NCI-H460 (cell line): Measurements from ENCODE around the gene ASCC3. TPM values are rescaled to one million over a fixed set of nuclear protein-coding genes. Genes with fewer than 3 reads are reported as not detected.

Experiments
- DNase-seq: peaks from one replicate; pipeline ENCODE4 v3.0.0-alpha.2; 2016; ENCODE audit warnings: low read depth; ENCODE audit errors: extremely low read depth
- total RNA-seq: library from RNA; depleted of rRNA; stranded (reverse); fragments of >200 nt; shearing (Covaris generic); gene quantifications from 2 replicates; pipeline ENCODE4 v1.2.3, GENCODE V29; 2014

Gene ASCC3
- total RNA-seq, 1 experiment from 2014 or later = 60.2 TPM

DNA sequence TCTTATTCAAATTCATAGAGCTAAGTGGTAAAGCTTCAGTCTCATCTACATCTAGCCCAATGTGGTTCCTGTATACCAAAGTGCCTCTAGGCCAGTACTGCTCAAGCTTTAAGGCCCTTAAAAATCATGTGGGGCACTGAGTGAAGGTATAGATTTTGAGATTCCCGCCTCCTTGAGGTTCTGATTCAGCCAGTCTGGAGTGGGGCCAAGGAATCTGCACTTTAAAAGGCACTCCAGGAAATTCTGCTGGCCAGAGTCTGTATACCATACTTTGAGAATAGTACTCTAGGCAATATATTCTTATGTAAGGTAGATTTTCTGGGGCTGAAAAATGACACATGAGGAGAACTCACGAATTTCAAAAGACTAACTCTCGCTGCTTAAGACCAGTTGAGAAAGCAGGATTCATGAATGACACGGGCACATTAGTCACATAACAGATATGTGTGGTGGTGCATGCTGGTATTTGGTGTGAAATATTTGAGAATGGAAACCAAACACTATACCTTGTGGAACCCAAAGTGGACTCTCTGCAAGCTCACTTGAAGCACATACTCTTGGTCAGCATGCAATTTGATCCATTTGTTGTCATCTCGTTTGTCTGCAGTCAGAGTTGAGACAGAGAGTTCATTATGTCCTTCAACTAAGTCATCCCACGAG, 368.8 kb downstream of the ASCC3 start:
- no peak for DNase-seq

DNA sequence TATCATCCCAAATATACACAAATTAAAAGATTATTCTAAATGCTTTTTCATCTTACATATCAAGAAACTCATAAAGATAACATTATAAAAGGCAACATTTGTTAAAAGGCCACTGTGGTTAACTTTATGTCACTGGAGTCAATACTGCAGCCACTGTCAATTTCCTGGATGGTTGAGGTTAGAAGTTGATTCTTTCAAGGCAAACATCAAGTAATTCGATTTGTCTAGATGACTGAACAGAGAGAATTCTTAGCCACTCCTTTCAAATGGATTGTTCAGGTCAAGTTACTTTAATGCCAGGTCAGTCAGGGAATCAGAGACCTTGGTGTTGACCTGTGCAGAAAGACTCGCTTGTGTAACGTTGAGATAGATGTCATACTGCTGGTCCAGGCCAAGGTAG, 372.0 kb downstream of the ASCC3 start:
- DNase-seq = no peak

DNA sequence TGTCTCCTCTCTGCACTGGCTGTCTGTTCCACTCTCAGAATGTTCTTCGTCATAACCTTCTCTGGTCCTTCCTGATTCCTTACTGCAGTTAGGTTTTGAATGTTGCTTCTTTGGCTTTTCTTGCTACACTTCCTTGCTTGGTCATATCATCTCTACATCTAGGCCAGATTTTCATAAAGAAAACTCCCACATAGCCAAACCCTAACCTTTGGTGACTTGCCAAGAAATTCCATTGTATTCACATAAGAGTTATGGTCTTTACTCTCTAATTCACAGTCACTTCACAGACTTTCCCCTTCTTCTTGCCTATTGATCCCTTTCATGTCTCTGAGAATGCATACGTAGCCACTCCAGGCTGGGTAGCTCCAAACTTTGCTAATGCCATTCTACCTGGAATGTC, 374.5 kb downstream of the ASCC3 start:
- DNase-seq = no peak

DNA sequence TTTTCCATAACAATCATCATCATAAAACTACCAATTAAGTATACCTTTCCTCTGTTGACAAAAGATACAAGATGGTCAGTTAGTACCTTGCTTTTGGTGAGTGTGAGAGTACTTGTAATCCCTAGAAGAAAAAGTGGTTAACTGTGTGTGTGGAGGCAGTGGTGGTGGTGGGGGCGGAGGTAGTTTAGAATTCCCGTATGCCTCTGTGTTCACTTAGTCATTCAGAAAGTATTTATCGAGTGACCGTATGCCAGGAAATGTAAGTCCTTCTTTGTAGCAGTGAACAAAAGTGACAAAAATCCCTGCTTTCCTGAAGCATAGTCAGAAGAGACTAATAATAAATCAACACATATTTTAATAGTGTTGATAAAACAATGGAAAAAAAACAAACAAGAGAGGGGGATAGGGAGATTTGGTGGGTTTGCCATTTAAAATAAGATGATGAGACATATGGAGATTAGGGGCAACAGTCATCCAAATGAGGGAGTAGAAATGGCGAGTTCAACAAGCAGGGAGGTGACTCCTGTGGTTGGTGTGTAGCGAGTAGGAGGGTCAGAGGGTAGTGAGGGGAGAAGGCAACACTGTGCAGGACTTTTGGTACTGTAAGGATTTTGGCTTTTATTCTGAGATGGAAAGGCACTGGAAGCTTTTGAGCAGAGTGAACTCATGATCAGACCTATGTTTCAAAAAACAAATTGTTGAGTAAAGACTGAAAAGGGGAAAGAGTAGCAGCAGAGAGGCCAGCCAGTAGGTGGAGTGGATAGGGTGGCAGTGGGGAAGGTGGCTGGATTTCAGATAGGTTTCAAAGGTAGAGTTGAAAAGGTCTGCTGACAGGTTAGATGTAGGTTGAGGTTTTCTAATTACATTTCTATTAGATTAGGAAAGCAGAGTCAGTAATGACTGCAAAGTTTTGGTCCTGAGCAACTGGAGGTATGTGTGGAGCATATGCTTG, 376.1 kb downstream of the ASCC3 start:
- peak; percentile 19 for DNase-seq

DNA sequence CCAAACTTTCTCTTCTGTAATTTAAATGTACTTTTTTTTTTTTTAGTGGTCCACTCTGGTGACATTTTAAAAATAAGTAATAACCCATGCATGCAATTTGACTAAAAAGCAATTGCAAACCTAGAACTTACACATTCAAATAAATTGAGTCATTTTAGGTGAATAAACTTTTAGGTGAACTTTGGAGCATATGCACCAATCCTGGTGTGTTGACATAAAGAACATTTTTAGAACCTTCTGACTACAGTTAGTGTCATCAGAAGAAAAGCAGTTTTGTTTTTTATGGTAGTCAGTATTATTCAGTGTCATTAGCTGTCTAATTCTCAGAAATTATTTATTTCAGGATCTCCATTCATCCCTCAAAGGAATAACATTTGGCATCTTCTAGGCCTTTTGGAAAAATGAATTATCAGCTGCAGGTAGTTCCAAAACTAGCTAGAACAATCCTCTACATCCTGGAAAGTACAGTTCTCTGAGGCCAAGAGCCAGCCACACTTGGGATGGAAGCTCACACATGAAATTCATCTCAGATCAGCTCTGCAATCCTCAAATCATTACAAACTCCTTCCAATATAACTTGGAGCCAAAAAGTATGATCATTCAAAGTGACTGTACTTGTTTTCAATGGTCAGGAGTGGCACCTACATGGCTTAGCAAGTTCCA, 378.0 kb downstream of the ASCC3 start:
- DNase-seq = no peak

DNA sequence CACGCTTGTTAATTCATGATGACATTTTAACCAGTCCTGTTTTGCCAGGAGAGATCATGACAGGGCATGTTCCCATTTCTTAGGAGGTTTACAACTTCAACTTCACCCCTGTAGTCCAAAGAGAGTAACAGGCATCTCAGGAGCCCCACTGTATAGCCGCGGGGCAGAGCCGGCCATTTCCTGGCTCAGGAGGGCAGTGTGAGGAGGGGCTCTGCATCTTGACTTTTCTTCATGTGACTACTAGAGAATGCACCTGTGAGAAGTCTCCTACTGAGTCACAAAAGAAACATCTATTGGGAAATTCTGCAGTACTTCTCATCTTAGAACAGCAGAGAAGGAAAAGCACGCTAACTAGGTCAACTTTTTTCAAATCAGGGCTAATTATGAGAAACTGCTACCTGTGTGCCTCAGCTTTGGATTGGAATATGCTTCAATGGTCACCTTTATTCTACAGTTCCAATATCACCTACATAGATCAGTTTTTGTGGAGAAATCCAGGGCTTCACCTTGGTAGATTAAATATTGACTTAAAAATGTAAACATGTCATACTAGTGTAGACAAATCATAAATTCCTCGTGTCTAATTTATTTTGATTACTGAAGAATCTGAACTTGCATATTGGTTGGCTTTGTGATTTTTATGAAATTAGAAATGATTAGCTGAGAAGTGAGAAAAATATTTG, 387.8 kb downstream of the ASCC3 start:
- no peak for DNase-seq

DNA sequence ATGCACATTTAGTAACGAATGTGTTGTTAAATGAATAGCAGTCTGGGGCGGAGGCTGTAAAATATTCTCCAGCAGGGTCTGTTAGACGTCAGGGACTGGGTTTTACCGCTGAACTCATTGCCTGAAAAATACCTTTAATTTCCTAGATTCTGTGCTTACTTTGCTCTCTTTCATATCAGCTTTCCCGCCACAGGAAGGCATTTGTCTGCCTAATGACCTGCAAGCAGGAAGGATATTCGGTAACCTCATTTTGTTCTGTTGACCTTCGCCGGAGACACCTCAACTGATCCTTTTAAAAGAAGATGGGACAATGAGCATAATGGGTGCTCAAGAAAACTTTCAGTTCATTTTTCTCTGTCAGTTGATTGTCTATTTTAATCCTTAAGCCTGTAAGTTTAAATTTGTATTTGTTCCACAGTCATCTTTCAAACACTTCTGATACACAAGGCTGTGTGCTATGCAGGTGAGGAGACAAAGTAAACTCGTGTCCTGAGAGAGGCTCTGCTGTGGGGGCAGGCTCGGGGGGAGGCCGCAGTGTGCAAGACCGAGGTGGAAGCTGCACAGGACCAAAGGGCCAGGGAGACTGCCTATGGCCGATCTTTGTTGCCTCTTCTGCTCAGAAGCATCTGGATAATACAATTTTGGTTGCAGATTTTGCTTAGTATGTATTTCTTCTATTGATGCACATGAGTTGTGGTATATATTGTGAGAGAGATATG, 389.0 kb downstream of the ASCC3 start:
- no peak for DNase-seq

DNA sequence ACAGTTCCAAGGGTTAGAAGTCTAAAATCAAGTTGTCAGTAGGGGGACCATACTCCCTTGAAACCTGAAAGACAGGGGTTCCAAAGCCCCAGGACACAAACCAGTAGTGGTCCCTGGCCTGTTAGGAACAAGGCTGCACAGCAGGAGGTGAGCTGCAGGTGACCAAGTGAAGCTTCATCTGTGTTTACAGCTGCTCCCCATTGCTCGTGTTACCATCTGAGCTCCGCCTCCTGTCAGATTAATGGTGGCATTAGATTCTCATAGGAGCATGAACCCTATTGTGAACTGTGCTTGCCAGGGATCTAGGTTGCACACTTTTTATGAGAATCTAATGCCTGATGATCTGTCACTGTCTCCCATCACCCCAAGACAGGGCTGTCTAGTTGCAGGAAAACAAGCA, 391.1 kb downstream of the ASCC3 start:
- DNase-seq = no peak

DNA sequence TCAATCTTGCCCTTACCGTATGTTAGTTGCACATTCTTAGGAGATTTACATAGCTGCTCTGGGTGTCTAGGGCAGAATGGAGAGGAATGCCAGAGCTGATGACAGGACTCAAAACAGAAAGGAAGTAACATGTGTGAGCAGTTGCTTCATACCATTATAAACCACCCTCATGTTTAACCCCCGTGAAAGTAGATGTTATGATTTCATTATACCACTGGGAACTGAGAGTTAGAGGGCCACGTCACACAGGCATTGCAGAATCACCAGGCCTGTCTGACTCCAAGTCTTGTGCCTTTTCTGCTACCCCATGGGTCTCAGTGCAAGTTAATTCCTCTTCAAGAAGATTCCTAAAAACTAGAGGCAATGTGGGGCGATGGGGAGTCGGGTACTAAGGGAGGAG, 392.9 kb downstream of the ASCC3 start:
- DNase-seq = no peak

DNA sequence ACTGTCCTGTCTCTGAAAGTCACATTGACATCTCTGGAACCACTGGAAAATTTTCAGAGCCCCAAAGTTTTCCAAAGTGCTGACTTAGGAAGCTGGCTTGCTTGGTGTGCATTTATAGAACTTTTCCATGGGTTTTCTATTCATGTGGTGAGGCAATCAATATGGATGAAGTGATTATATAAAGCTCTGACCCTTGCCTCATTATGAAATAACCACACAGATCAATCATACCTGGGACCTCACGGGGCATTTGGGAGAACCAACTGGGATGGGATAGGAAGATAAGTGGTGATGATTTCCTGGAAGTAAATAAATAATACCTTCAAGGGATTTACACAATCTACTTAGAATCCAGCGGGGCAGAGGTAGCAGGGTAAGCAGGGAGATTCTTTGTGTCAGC, 393.5 kb downstream of the ASCC3 start:
- DNase-seq = no peak

DNA sequence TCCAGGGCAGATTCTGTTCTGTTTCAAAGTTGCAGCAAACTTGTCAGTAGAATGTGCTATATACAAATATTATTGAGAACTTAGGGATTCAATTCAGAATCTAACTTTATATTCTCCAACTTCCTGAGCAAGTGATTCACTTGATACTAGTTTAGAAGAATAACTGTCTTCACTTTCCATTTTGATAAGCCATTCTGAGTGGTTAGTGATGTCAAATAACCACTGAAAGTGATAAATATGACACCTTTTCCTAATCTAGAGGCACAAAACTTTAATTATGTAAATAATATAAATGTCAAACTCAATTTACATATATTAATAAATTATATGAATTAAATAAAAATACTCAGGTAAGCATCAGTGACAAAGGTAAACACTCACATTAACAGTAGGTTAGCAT, 395.9 kb downstream of the ASCC3 start:
- no peak for DNase-seq

DNA sequence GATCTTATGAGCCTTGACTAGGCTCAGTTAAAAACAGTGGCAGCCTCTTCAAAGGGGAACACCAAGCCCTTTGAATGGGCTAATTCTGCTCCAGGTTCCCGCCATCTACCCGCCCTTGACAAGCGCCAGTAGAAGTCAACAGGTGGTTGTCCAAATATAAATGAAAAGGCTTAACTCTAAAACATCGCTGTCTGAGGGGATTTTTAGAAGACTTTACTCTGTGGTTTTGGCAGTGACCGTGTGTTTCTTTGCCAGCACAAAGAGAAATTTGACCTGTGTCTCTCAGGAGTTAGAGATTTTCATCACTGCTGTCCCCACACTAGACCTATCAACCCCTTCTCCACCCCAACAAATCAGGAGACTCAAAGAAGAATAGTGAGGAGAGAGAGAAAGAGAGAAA, 396.7 kb downstream of the ASCC3 start:
- DNase-seq = no peak

DNA sequence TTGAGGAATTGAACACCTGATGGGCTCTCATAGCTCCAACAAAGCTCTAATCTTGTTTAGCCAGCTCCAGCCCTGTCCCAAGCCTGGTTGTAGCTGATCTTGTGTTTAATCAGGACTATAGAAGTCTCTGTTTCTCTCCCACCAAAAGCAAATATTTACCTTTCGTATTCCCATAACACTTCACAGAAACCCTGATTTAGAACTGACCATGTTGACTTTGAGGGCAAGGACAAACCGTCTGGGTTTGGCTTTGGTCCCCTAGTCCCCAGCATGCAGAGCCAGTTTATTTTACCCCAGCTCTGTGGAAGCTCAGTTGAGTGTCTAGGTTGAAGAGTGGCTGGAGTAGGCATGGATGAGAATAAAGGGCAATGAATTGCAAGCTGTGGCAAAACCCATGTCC, 398.4 kb downstream of the ASCC3 start:
- no peak for DNase-seq

DNA sequence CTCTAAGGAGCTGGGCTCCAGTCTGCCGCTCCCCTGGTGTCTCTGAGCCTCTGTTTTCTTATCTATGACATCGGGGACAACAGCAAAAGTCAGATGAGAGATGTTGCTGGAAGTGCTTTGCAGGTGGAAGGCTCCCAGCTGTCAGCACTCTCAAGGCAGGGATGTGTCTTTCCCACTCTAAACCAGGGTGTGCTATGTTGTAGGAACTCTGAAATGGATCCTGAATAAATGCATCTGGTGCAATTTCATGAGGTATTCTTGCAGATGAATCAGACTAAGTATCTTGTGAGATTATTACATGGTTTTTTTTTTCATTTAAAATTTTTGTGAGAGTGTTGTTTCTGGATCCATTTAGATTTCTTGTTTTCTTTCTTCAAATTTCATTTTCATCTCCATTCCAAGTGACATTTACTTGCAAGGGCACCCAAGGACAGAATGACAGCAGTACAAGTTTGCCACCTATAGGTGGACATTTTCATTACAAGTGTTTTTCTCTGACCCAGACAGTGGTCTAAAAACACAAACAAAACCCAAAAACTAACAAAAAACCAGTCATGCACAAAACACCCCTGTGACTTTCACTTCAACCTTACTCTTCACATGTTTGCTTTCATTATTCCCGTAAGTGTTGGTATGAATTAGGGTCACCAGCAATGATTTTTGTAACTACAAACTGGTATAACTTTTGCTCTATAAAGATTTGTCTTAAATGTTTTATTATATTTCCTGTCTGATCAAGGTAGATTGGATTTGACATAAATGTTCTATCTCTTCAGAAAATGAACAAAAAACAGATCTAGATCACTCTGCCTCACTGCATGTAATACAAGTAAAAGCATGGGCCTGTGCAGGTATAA, 401.7 kb downstream of the ASCC3 start:
- DNase-seq = peak; percentile 20

DNA sequence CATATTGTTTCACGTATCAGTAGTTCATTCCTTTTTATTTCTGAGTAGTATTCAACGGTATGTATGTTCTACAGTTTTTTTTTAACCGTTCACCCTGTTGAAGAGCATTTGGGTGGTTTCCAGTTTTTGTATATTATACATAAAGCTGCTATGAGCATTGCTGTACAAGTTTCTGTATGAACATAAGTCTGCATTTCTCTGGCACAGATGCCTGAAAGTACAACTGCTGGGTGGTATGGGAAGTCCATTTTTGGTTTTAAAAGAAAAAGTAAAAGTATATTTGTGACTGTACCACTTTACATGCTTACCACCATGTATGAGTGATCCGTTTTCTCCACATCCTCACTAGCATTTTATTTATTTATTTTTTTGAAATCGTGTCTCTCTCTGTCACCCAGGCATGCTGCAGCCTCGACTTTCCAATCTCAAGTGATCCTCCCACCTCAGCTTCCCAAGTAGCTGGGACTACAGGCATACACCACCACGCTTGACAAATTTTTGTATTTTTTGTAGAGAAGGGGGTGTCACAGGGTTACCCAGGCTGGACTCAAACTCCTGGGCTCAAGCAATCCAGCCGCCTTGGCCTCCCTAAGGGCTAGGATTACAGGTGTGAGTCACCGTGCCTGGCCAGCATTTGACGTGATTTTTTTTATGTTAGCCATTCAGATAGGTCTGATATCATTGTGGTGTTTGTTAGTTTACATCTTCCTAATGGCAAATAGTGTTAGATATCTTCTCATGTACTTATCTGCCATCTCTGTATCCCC, 405.4 kb downstream of the ASCC3 start:
- no peak for DNase-seq

DNA sequence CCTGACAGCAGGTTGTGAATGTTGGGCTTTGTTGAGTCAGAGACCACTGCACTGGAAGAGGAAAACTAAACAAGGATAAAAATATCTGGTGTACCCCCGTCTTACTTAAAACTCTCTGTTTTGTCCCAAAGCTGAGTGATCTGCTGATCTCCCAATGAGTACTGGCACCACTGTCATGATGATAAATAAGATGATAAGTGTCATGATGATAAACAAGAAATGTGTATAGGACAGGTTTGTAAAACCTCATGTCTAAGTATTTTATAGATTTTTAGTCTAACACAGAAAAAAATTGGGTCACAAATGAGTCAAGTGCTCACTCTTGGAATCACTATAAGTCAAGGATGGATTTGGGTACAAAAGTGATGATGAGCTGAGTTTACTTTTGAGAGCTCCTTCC, 407.9 kb downstream of the ASCC3 start:
- no peak for DNase-seq

DNA sequence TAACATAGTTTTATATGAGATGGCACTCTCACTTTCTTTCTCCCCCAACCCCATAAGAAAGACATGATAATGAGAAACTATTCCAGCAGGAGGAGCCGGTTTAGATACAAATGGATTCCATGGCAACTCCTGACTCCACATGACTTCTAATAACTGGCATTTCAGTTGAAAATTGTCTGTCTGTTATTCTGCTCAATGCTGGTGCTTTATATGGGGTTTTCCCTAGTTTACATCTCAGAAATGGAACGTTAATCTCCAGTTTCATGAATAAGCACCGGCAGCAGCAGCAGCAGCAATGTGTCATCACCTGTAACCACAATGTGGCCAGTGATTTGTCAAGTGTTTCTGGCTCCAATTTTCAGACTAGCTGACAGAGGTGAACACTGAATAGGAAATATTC, 408.5 kb downstream of the ASCC3 start:
- DNase-seq = no peak

DNA sequence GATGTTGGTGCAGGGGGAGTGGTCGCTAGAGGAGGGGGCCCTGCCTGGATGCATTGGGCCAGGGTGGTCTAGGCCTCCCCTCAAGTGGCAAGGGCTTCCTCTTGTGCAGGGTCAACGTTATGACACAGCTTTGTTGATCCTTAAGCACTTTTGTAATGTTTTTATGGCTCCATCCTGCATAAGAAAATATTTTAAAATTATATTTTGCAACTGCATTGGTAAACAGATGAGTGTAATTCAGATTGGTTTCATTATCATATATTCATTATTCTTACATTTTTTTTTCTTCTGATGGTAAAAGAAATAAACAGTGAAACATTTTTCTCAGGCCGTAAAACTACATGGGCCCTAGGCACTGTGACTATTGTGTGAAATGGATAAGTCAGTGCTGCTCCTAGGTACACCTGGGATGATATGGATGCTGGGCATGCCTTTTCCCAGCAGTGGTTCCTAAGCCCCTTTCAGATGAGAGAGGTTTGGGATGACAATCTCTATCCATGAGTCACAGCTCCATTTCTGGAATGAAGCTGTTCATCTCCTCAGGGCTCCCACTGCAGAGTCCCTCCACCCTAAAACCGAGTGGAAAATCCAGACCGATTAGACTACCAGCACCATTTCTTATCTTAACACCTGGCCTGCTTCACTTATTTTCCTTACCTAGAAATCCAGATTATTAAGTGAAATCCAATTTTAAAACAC, 410.6 kb downstream of the ASCC3 start:
- no peak for DNase-seq
